Stimulated activated CD8-positive, alpha-beta memory T cell treated with anti-CD3 and anti-CD28 coated beads, Interleukin-15, amount 100 ng/mL, for 24 hours (primary cell): ENCODE data around the gene TRAF5.
"Not testable (repeated sequence)": the region's sequence is repeated elsewhere in the genome, so short reads cannot be mapped to it uniquely, and the experiment has no call there.

Source experiments
- DNase-seq: peaks from one replicate; pipeline ENCODE4 v3.0.0-alpha.2; 2020; ENCODE audit warnings: low read depth

The TRAF5 gene

DNA sequence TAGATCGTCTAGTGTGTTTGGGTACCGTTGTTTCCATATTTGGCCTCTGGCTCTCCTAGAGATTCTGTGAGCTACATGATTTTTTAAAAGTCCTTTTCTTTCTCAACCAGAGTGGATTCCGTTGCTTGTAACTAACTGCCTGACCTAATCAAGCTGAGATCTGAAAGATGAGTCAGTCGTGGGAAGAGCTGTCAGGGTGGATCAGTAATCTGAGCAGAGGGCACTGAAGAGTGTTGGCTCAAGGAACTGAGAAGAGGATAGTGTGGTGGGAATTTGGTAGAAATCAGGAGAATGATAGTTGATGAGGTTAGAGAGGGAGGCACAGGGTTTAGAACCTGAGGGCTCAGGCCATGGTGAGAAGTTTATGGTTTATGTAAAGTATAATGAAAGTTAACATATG, 52.2 kb downstream of the TRAF5 start:
- no peak for DNase-seq

DNA sequence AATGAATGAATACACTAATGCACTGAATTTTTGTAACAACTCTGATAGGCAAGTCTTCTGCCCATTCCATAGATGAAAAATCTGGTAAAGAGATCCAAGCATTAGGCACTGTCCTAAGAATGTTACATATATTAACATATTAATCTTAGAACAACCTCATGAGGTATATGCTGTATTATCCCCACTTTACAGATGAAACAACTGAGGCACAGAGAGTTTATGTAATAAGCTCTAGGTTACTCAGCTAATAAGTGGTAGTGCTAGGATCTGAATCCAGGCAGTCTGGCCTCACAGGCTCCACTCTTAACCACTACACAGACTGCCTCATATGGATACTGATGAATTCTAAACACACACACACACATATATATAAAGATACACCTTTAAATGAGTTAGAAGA, 52.8 kb downstream of the TRAF5 start:
- no peak for DNase-seq

DNA sequence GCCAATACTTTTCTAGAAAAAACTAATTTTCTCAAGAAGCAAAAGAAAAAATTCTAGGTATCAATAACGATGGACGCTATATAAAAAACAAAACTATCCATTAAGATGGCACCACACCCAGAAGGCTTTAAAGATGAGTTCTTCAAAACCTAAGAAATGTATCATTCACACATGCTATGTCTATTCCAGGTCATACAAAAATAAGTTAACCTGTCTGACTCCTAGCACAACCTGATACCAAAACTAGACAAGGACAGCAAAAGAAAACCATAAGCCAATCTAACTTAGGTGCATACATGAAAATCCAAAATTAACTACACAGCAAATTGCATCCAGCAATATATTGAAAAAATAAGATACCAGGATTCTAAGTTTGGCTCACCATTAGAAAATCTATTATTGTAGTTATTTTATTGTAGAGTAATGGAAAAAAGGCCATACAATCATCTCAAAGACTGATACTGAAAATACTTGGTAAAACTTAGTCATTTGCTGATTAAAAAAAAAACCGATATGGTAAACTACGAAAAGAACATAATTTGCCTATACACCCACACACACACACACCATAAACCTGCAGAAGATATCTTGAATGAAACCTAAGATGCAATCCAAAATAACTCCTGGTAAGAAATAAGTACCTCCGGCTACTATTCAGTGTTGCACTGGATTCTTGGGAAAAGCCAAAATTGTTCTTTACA, 55.0 kb downstream of the TRAF5 start:
- DNase-seq = no peak

DNA sequence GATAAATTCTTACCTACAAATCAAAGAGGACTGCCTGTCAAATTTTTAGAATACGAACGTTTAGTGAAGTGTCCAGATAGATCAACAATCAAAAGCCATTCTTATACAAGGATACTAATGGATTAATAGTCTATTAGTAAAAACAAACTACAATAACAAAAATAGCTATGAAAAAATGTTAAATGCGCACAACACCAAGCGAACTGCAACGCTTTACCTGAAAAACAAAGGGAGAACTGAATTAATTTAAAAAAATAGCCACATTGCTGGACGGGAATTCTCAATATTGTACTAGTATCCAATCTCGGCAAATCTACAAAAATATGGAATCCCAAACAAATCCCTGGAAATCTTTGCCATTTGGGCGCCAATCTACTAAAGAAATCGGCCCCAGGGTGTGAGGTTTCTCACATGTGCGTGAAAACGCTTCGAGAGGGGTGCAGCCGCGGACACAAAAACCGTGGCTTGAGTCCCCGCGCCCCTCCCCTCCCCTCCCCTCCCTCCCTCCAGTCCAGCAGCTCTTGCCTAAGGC, 55.6 kb downstream of the TRAF5 start:
- DNase-seq = no peak

DNA sequence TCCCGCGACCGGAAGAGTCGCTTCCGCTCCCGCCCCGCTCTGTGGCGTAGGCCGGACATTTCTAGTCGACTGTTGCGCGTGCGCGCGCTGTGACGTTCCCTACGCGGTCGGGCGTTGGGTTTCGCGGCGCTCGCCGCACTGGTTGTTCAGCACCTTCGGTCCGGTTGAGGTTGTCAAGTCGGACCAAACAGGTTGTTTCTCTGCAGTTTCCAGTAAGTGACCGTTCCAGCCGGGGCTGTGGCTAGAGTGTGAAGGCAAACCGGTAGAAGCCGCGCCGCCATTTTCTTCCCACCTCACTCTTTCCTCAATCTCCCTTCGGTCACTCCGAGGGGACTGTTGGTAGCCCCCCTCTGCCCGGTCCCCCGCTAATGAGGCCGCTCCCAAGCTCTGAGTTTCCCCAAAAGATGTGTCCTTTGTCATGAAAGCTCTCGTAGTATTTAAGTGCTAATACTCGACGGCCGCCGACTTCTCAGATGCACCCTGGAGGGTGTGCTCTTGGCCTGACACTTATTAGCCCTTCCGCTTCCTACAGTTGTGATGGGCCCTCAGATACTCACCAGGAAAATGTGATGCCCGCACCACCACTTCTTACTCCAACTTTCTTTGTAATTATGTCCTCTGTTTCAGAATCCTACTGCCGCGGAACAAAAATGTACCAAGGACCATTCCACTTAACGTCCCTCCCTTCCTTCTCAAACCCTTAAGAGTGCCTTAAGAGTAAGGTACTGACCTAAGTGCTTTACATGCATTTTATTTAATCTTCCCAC, 56.3 kb downstream of the TRAF5 start:
- peak; percentile 67 for DNase-seq

DNA sequence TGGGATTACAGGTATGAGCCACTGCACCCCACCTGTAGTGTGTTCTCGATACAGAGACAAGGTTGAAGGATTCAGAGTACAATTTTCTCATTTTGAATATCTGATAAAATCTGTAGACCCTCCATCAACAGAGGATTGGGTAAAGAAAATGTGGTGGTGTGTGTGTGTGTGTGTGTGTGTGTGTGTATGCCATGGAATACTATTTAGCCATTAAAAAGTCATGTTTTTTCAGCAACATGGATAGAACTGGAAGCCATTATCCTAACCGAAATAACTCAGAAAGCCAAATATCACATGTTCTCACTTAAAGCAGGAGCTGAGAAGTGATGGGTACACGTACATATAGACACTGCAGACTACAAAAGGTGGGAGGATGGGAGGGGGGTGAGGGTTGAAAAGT, 57.9 kb downstream of the TRAF5 start:
- DNase-seq = no peak

DNA sequence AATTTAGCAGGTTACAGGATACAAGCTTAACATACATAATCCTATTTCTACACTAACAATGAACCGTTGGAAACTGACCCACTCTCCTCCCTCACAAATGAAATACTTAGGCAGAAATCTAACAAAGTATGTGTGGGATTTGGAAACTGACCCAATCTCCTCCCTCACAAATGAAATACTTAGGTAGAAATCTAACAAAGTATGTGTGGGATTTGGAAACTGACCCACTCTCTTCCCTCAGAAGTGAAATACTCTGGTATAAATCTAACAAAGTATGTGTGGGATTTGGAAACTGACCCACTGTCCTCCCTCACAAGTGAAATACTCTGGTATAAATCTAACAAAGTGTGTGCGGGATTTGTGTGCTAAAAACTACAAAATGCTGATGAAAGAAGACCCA, 60.3 kb downstream of the TRAF5 start:
- DNase-seq = no peak

DNA sequence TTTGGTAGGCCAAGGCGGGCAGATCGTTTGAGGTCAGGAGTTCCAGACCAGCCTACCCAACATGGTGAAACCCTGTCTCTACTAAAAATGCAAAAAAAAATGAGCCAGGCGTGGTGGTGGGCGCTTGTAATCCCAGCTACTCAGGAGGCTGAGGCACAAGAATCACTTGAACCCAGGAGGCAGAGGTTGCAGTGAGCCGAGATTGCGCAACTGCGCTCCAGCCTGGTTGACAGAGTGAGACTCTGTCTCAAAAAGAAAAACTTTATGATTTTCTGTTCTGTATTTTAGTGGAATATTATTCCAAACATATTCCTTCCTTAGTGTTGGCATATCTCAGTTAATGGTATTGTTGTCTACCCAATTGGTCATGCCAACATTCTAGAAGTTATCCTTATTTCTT, 64.2 kb downstream of the TRAF5 start:
- DNase-seq = not testable (repeated sequence)

DNA sequence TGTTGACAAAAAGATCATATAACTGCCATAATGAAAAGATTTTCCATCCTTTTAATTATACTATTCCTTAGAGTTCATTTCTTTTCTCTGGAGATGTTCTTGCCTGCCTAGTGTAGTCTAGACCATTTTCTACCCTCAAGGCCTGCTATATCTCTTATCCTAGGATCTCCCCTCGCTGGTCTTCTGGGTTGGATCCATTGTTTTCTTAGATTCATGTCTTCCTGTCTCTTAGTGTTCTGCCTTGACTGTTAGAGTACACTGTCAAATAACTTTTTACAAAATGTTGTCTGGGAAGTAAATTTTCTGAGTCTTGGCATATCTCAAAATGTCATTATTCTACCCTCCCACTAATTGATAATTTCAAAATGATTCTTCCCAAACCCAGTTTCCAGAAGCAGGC, 66.6 kb downstream of the TRAF5 start:
- DNase-seq = no peak

DNA sequence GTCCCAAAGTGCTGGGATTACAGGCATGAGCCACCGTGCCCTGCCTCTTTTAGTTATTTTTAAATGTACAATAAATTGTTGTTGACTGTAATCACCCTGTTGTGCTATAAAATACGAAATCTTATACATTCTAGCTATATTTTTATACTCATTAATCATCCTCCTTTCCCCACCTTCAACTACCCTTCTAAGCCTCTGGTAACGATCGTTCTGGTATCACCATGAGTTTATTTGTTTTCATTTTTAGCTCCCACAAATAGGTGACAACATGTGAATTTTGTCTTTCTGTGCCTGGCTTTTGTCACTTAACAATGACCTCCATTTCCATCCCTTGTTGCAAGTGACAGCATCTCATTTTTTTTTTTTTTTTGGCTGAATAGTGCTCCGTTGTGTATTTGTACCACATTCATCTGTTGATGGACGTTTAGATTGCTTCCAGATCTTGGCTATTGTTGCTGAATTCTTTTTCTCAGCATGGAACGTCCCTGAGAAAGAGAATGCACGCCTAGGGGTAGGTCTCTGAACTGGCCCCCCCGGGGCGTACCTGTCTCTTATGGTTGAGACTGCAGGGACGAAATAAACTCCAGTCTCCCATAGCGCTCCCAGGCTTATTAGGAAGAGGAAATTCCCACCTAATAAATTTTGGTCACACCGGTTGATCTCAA, 71.8 kb downstream of the TRAF5 start:
- not testable (repeated sequence) for DNase-seq

DNA sequence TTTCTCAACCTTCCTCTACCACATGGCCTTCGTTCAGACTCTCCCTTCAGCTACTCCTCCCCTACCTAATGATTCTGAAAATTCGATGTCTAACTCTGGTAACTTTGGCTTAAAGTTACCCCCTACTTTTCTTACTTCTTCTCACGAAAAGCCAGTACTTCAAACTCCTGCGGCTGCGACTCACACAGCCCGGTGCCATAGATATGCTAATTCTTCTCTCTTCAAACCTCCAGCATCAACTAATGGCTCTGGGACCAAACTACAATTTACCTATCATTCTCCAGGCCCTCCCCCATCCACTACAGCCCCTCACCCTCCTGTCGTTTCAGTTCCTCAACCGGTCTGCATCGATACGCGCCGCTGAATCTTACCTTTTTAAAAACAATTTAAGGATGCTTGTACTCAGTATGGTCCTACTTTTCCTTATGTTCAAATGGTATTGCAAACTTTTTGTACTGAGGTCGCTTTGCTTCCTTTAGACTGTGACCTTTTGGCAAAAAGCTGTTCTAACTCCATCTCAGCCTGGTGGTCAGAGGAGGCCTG, 73.3 kb downstream of the TRAF5 start:
- DNase-seq = not testable (repeated sequence)

DNA sequence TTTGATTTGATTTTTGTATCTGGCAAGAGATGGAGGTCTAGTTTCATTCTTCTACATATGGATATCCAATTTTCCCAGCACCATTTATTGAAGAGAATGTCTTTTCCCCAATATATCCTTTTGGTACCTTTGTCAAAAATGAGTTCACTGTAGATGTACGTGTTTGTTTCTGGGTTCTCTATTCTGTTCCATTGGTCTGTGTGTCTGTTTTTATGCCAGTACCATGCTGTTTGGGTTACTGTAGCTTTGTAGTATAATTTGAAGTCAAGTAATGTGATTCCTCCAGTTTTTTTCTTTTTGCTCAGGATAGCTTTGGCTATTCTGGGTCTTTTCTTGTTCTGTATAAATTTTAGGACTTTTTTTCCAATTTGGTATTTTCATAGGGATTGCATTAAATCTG, 75.1 kb downstream of the TRAF5 start:
- DNase-seq = not testable (repeated sequence)

DNA sequence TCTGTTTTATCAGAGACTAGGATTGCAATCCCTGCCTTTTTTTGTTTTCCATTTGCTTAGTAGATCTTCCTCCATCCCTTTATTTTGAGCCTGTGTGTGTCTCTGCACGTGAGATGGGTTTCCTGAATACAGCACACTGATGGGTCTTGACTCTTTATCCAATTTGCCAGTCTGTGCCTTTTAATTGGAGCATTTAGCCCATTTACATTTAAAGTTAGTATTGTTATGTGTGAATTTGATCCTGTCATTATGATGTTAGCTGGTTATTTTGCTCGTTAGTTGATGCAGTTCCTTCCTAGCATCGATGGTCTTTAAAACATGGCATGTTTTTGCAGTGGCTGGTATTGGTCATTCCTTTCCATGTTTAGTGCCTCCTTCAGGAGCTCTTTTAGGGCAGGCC, 79.5 kb downstream of the TRAF5 start:
- DNase-seq = not testable (repeated sequence)

DNA sequence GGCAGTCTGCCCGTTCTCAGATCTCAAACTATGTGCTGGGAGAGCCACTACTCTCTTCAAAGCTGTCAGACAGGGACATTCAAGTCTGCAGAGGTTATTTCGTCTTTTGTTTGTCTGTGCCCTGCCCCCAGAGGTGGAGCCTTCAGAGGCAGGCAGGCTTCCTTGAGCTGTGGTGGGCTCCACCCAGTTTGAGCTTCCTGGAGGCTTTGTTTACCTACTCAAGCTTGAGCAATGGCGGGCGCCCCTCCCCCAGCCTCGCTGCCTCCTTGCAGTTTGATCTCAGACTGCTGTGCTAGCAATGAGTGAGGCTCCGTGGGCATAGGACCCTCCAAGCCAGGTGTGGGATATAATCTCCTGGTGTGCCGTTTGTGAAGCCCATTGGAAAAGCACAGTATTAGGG, 81.1 kb downstream of the TRAF5 start:
- DNase-seq = not testable (repeated sequence)

DNA sequence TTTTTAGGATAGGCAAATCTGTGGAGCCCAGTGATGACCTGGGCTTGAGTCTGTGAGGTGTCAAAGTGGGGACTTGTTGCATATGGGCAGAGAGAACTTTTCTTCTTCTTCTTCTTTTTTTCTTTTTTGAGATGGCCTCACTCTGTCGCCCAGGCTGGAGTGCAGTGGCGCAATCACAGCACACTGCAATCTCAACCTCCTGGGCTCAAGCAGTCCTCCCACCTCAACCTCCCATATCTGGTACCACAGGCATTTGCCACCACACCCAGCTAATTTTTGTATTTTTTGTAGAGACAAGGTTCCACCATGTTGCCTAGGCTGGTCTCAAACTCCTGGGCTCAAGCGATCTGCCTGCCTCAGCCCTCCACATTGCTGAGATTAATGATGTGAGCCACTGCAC, 85.0 kb downstream of the TRAF5 start:
- no peak for DNase-seq

DNA sequence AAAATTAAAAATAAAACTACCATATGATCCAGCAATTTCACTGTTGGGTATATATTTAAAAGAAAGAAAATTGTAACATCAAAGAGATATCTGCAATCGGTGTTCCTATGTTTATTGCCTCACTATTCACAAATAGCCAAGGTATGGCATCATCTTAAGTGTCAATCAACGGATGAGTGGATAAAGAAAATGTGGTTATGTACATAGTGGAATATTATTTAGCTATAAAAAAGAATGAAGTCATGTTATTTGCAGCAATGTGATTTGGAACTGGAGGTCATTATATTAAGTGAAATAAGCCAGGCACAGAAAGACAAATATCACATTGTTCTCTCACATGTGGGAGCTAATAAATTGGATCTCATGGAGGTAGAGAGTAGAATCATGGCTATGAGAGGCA, 89.1 kb downstream of the TRAF5 start:
- no peak for DNase-seq

DNA sequence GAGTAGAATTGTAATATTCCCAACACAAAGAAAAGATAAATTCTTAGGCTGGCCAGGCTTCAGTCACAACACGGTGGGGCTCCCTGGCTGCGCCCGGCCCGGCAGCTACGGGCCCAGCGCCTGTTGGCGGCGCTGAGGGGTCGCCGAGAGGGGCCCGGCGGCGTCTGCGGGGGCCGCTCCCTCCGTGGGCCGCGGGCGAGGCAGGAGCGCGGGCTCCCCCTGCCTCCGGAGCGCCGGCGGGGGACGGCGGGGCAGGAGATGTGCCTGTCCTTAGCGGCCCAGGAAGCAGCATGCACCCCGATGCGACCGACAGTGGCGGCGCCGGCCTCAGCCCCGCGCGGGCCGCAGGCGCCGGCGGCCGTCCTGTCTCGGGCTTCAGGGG, 89.6 kb downstream of the TRAF5 start:
- not testable (repeated sequence) for DNase-seq

DNA sequence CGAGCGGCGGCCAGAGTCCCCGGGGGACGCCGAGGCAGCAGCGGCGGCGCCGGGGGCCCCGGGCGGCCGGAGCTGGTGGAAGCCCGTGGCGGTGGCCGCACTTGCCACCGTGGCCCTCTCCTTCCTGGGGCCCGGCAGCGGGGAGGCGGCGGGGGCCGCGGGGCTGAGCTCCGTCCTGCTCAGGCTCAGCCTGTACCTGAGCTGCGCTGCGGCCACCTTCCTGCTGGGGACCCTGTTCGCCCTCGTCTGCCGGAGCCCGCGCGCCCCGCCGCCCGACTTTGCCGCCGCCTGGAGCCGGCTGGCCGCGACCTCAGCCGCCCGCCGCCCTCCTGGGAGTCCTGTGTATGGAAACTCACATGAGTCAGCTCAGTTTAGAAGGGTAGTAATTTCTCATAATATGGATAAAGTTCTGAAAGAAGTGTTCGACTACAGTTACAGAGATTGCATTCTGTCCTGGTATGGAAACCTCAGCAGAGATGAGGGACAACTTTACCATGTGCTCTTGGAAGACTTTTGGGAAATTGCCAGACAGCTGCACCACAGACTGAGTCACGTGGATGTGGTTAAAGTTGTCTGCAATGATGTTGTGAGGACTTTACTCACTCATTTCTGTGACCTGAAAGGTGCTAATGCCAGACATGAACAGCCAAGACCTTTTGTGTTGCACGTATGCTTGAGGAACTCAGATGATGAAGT, 90.1 kb downstream of the TRAF5 start:
- DNase-seq = peak; percentile 24

DNA sequence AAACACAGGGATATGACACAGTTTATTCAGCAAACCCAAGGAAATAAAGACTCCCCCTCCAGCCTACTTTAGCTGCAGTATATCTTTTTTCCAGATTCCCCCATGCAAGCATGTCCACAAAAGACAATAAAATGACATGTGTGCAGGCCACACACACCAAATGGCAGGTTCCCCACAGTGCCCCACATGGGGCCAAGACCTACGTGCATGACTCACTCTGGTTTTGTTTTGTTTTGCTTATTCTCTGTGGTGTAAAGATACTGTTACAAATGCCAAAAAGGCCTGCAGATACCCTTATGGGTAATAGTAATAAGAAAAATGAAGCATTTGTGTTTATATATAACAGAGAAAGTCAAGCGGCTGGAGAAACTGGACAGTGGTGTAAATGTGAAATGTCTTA, 93.8 kb downstream of the TRAF5 start:
- DNase-seq = no peak

DNA sequence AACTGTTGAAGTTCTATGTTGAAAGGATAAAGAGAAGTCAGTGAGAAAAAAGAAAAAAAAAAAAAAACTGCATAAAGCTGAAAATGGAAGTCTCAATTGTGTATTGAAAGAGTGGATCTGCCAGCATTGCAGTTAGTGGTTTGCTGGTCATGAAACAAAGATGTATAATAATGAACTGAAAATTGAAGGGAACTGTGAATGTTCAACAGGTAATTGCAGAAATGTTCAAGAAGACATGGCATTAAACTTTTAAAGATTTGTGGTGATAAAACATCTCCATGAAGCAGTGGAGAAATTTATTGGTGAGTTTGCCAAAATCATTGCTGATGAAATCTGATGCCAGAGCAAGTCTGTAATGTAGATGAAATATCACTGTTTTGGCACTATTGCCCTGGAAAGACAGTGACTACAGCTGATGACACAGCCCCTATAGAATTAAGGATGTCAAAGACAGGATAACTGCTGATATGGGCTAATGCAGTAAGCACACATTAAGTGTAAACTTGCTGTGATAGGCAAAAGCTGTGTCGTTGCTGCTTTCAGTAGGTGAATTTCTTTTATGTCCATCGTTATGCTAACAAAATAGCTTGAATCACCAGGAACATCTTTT, 94.3 kb downstream of the TRAF5 start:
- no peak for DNase-seq

DNA sequence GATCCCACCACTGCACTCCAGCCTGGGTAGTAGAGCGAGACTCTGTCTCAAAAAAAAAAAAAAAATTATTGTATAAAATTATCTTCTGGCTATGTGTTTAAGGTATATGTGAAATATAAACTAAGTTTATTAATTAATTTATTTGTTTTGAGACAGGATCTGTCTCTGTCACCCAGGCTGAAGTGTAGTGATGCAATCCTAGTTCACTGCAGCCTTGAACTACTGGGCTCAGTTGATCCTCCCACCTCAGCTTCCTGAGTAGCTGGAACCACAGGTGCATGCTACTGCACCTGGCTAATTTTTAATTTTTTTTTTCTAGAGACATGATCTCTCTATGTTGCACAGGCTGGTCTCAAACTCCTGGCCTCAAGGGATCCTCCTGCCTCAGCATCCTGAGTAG, 97.4 kb downstream of the TRAF5 start:
- DNase-seq = no peak
